Raji (cell line): ENCODE measurements around the gene PEX1.
"Not testable (repeated sequence)": the region's sequence is repeated elsewhere in the genome, so short reads cannot be mapped to it uniquely, and the experiment has no call there.

Experiments used
- POLR2A ChIP-seq: IDR thresholded peaks from 2 replicates; pipeline ENCODE4 v1.6.1; 2011; ENCODE audit warnings: low read depth, low read length, control low read depth; ENCODE audit not compliant: insufficient read depth

PEX1 gene

DNA sequence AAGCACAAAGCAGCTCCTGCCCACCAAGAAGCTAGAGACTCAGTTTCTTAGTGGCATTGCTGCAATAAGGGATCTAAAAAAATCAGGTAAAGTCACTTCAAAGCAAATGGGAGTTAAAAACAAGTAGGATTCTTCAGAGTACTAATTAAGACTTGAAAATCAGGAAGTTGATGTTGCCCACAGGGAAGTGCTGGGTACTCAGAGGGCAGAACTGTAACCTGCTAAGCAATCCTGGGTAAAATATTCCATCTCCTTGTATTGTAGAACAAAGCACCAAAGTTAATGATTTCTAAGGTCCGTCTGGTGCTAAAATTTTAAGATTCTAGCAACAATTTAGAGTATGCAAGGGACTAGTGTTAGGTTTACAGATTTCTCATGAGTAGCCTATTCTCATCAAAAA lies 8.3 kb downstream of the PEX1 start:
- TF ChIP-seq POLR2A, result no peak

DNA sequence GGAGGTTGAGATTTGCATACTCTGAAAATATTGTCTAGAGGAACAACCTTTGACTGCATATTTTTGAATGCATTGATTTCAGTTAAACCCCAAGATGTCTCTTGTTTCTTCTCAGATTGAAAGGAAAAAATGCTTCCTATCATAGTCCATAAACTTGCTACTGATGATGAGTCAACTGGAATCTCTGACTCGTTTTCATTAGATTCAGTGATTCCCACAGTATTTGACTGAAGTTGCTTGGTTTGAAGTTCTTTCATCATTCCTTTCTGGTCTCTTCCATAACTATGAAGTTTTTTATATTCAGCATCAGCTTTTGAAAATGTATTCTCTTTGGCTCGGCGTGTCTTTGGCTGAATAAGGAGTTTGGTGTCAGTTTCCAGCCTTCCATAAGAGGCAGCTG lies 10.7 kb downstream of the PEX1 start:
- TF ChIP-seq POLR2A, result no peak

DNA sequence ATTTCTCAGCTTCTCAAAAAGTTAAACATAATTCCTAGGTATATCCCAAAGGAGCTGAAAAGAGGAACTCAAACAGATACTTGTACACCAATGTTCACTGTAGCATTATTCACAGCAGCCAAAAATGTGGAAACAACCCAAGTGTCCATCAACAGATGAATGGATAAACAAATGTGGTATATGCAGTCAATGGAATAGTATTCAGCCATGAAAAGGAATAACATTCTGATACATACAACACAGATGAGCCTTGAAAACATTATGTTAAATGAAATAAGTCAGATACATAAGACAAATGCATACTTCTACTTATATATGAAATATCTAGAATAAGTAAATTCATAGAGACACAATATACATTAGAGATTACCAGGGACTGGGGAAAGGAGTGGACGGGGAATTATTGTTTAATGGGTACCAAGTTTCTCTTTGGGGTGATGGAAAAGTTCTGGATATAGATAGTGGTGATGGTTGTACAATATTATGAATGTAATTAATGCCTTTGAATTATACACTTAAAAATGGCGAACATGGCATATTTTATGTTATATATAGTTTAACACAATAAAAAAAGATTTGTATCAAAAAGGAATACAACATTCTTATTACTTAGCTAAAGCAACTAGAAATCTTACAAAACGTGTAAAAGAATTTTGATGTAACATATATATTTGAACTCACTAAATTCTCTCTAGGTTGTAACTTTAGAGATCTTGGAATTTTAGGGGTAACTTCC lies 15.0 kb downstream of the PEX1 start:
- no peak for TF ChIP-seq POLR2A

DNA sequence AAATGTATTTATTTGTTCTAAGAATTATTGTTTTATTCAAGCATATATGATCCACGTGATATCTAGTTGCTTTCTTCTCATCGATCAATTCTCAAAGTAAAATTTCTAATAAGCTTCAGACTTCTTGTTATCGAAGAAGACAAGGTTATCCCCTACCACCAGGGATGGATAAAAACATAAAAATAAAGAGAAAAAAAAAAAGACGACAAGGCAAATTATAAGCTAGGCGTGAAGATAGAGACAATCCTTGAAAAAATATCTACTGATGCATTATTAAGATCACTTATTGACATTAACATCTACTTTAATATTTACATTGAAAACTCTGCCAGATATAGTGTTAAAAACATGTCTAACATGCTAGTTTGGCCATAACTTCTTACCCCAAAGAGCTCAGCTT lies 19.4 kb downstream of the PEX1 start:
- no peak for TF ChIP-seq POLR2A

DNA sequence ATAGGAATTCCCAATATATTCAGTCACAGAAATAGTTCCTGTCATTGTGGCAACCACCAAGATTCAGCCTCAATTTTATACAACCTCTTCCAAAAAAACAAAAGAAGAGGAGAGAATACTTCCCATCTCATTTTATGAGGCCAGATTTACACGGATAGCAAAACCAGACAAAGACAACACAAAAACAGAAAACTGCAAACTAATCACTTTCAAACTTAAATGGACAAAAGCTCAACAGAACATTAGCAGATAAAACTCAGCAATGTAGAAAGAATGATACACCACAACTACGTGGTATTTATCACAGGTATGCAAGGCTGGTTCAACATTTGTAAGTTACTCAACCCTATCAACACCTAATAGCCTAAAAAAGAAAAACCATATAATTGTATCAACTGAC lies 22.0 kb downstream of the PEX1 start:
- TF ChIP-seq POLR2A, result no peak

DNA sequence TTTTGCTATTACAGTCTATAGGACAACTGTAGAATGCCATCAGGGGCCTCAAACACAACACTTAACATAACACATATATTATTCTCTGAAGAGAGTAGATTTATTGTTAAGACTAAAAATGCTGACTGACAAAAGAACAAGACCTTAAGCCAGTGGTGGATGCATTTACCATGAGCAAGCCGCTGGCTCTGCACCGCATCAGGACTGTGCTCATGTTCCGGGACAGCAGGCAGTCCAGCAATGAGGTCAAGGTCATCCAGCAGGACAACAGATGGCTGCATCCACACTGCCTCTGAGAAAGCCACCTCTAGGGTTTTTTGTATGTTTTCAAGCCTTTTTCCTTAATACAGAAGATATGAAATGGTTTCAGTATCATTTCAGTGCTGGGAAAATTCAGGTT lies 23.8 kb downstream of the PEX1 start:
- no peak for TF ChIP-seq POLR2A

DNA sequence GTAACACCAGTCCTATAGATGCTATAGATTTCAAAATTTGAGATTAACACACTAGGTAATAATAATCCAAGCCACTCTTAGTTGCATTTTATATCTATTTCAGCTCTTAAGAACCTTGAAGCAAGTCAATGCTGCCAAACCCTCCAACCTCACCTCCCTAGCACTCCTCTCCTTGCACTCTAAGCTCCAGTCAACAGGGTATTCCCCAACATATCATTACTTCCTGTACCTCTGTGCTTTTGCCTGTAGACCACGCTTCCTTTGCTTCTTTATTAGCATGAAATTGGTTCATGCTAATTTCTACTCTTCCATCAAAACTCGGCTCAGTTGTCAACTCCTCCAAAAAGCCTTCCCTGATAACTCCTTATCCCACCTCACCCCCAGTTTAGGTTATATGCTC lies 24.6 kb downstream of the PEX1 start:
- no peak for TF ChIP-seq POLR2A

DNA sequence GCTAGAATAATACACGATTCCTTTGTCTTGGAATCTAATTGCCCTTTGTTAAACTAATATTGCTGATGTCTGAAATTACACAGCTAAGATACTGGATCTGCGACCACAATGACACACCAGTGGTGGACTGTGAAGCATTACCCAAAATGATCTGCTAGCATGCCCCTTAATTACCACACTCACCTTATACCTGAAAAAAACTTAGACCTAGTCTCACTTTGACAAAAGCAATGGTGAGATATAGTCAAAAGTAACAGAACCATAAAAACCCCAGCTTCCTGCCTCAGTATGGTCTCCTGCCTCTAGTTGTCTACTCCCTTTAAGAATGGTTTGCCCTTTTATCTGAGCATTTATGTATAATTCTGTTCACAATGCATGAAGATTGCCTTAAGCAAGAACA lies 29.8 kb downstream of the PEX1 start:
- TF ChIP-seq POLR2A, result no peak

DNA sequence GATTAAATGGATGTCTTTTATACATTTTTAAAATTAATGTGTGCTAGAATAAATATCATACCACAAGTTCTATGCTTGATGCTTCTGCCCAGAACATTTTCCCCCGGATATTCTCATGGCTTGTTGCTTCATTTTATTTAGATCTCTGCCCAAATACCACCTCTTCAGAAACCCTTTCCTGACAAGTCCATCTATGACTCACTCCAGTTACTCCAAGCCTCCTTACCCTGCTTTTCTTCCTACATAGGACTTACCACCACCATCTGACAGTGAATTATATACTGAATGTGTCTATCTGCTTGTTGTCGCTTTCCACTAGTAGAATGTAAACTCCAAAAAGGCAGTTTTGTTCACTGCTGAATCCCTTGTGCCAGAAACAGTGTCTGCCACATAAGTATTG lies 31.4 kb downstream of the PEX1 start:
- TF ChIP-seq POLR2A, result no peak

DNA sequence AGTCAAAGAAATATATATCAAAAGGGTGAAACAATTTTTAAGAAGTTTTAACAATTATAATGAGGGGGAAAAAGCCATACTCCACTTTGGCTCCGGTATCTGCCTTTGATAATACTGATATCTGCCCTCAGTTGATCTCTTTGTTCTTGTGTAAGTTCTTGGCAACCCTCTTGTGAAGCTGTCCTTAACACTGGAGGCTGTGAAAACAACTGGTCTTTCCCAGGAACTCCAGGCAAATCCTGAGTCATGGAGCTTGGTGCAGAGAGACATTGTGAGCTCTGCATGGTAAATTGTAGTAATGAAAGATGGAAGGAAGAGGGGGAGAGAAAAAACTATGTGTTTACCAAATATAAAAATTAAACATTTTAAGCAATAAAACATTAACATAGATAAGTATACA lies 38.7 kb downstream of the PEX1 start:
- TF ChIP-seq POLR2A, result no peak

DNA sequence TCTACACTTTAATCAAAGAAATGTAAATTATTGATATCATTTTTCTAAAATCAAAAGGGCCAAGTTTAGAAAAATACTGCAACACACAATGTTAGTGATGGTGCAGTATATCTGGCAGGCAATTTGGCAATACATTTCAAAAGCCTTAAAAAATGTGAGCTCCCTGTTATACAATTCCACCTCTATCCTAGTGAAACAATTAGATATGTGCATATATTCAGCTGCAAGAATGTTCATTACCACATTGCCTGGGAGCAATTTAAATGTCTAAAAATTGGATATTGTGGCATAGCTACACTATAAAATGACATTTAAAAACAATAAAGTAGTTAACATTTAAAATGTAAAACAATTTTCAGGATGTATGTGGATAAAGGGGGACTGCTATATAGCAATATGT lies 40.5 kb downstream of the PEX1 start:
- TF ChIP-seq POLR2A, result no peak

DNA sequence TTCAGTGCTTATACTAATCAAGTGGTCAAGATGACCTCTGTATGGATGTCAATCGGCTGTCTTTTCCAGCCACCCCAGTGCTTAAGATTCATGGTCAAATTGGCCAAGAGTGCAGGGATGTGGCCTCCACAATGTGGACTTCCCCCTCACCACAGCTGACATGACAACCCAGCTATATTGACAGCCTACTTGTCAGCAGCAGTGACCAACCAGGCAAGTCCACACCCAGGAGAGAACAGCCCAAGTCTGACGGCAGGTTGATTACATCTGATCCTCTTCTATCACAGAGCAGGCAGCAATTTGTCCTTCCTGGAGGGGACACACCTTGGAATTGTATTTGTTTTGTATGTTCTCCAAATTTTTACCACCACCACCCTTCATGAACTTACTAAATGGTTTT lies 42.3 kb downstream of the PEX1 start:
- no peak for TF ChIP-seq POLR2A

DNA sequence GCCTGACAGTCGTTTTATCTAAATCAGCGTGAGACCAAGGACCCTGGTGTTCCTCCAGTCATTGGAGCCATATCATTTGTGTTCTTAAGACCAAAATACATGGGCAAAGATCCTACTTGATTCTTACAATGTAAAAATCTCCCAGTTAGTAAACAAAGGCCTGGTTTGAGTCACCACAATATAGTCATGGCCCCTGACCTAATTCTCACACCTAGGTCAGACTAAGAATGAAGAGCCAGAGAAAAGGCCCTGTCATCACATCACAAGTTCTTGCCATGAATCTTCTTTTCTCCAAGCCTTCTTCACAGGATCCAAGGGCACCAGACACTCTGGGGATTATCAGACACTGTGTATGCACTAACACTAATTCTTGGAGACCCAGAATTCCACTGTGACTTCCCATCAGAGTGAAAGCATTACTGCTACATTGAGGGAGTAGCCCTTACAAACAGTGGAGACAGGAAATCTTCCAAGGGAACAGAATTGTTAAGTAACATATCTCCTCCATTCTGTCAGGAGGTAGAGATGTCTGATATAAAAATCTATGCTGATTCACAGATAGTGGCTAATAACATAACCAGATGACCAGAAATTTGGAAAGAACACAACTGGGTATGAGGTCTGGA lies 42.9 kb downstream of the PEX1 start:
- no peak for TF ChIP-seq POLR2A

DNA sequence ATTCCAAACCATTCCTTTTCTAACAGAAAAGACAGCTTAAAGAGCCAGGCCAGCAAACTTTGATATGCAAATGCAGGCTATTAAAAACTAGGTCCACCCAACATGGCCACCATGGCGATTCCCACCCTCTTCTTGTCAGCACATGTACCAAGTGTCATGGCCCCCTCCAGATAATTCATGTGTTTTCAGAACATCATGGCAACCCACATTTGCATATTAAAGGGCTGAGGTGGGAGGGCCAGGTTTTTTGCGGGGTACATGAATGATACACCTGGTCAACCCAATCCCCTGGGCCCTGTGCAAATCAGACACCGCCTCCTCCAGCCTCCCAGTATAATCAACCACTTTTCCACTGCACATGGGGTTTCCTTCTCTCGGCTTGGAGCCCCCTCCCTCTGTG lies 49.6 kb downstream of the PEX1 start:
- no peak for TF ChIP-seq POLR2A

DNA sequence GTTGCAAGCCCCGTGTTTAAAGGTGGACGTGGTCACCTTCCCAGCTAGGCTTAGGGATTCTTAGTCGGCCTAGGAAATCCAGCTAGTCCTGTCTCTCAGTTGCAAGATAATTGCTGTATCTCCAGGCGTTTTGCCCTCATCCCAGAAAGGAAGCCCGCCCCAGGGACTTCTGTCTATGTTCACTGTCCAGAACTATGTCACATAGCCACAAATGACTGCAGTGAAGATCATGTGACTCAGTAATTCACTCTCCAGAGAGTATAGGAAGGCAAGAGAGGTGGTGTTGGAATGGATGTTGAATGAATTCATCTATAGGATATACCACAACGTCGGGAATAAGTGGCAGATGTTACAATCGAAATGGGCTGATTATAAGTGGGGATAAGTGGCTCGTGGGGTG lies 50.2 kb downstream of the PEX1 start:
- TF ChIP-seq POLR2A, result no peak

DNA sequence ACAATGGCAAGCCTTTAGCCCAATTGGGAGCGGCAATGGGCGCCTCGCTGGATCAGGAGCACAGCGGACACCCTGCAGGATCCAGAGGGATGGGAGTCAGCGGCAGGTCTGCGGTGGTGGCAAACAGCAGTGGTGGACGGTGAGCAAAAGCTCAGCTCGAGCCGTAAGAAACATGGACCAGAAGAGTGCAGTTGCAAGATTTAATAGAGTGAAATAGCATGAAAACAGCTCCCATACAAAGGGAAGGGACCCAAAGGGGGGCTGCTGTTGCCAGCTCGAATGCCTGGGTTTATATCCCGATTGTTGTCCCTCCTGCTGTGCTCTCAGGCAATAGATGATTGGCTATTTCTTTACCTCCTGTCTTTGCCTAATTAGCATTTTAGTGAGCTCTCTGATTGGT lies 50.6 kb downstream of the PEX1 start, which contains the start of gene ERVW-1:
Gene ERVW-1, minus strand, starts transcription at position 266 of the 400 bp plus-strand sequence. CDS start 7,565 bp downstream, outside the sequence.
- not testable (repeated sequence) for TF ChIP-seq POLR2A

DNA sequence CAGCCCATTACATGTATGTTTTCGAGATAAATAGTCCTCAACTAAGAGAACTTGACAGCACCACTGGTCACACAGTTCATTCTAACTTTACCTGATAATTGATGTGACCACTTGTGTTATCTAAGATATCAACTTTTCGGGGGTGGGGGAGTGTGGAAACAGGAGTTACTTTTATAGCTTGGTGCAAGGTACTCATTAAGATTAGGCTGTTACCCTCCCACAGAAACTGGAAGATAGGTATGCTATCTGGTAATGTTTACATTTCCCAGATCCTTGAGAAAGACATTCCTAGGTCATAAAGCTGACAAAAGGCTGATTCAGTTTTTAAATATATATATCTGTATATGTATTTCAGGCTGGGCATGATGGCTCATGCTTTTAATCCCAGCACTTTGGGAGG lies 61.6 kb downstream of the PEX1 start:
- no peak for TF ChIP-seq POLR2A
